Peyer's patch (tissue), 4 donors: Measurements from ENCODE around the gene NACC2.

Source experiments
- POLR2A ChIP-seq, 2 donors: fragments of 450-650 bp; IDR thresholded peaks; one replicate each; pipeline ENCODE4 v1.5.1; 2017; ENCODE audit warnings: antibody characterized with exemption in 2 of 2, mild to moderate bottlenecking in 2 of 2, moderate library complexity in 2 of 2
- TF ChIP-seq, protein P1 (sequence below), 6 experiments: fragments of 450-650 bp in 4 of 6; fragments of 200-600 bp in 2 of 6; sonication (generic) in 1 of 6; IDR thresholded peaks; one replicate each; pipeline ENCODE4 v1.5.1; 2017 to 2019; ENCODE audit warnings: antibody characterized with exemption in 6 of 6, mild to moderate bottlenecking in 3 of 6, moderate library complexity in 1 of 6

DNA sequence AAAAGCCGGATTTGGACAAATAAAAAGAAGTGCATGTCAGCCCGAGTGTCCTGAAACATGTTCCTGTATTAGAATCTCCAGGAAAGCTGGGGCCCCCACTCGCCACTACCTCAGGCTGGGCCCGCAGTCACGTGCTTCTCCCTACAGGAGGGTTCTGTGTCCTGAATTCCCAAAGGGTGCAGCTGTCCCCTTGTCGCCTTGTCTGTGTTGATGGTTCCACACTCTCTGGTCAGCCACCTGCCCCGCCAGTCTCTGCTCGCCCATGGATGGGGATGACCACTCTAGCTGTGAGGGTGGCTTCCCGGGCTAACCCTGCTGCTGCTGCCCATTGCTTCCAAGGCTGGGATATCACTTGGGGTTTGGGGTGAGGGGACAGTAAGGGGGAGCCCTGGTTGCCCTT lies 26.7 kb upstream of the NACC2 start:
- TF ChIP-seq POLR2A (IDR thresholded peaks at IDR 0.05) = no peak
- TF ChIP-seq, protein P1, sequence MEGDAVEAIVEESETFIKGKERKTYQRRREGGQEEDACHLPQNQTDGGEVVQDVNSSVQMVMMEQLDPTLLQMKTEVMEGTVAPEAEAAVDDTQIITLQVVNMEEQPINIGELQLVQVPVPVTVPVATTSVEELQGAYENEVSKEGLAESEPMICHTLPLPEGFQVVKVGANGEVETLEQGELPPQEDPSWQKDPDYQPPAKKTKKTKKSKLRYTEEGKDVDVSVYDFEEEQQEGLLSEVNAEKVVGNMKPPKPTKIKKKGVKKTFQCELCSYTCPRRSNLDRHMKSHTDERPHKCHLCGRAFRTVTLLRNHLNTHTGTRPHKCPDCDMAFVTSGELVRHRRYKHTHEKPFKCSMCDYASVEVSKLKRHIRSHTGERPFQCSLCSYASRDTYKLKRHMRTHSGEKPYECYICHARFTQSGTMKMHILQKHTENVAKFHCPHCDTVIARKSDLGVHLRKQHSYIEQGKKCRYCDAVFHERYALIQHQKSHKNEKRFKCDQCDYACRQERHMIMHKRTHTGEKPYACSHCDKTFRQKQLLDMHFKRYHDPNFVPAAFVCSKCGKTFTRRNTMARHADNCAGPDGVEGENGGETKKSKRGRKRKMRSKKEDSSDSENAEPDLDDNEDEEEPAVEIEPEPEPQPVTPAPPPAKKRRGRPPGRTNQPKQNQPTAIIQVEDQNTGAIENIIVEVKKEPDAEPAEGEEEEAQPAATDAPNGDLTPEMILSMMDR (IDR thresholded peaks at IDR 0.05) = no peak
